OCI-LY3 (cell line): ENCODE data around the gene TGFBR3L.

ENCODE experiments used
- CTCF ChIP-seq: fragments of 200-600, 300-600 bp; sonication (generic); IDR thresholded peaks from 2 replicates; pipeline ENCODE4 v1.5.1; 2014; ENCODE audit warnings: antibody characterized with exemption, low read length, low read depth
- EZH2phosphoT487 ChIP-seq: fragments of 200-600 bp; shearing (Covaris generic); IDR thresholded peaks from 2 replicates; pipeline ENCODE4 v1.6.1; 2018; ENCODE audit warnings: antibody characterized with exemption, mixed run types, low read depth

- TF ChIP-seq CTCF (no peak), EZH2phosphoT487 (no peak)
Observed at GRCh38 chr19:7953060-7953459, 38.4 kb downstream of the TGFBR3L start.
